GM21576 (cell line): ENCODE results near the gene LMNTD2.
A peak's percentile ranks its signal among the peaks of the same experiment; 100 is the strongest.

Experiments
- ATAC-seq: cut with Tn5 transposase; IDR thresholded peaks from one replicate; pipeline ENCODE4 v1.9.1; 2021; ENCODE audit warnings: mild to moderate bottlenecking, moderate library complexity; ENCODE audit not compliant: unreplicated experiment

The LMNTD2 gene

GRCh38 chr11:535519-536454 is 24.8 kb downstream of the LMNTD2 start, which contains the start of gene HRAS:
TSS of gene HRAS (minus strand) at chr11:535576.
- ATAC-seq: peak; percentile 63

- ATAC-seq: no peak
Measured at GRCh38 chr11:535210-535518, 25.4 kb downstream of the LMNTD2 start.

- ATAC-seq: no peak
Measured at GRCh38 chr11:534396-535209, 25.9 kb downstream of the LMNTD2 start.

- no peak for ATAC-seq
Measured at GRCh38 chr11:533586-534395, 26.7 kb downstream of the LMNTD2 start.

- ATAC-seq: no peak
Measured at GRCh38 chr11:532986-533585, 27.5 kb downstream of the LMNTD2 start.

GRCh38 chr11:532527-532985 is 28.0 kb downstream of the LMNTD2 start:
- ATAC-seq: no peak

- no peak for ATAC-seq
Measured at GRCh38 chr11:531919-532526, 28.5 kb downstream of the LMNTD2 start.

GRCh38 chr11:530960-531831 is 29.3 kb downstream of the LMNTD2 start:
- no peak for ATAC-seq

- no peak for ATAC-seq
Measured at GRCh38 chr11:529728-530411, 30.7 kb downstream of the LMNTD2 start.

- no peak for ATAC-seq
Measured at GRCh38 chr11:528815-529727, 31.5 kb downstream of the LMNTD2 start.

GRCh38 chr11:528166-528814 is 32.2 kb downstream of the LMNTD2 start:
- no peak for ATAC-seq

GRCh38 chr11:526192-526591 is 34.3 kb downstream of the LMNTD2 start:
- no peak for ATAC-seq

GRCh38 chr11:521177-521688 is 39.3 kb downstream of the LMNTD2 start:
- no peak for ATAC-seq

- no peak for ATAC-seq
Measured at GRCh38 chr11:520428-521176, 39.9 kb downstream of the LMNTD2 start.

GRCh38 chr11:518463-519202 is 41.9 kb downstream of the LMNTD2 start:
- ATAC-seq: peak; percentile 80
